SKM-1 treated with dmso at 0.1 percent for 144 hours (cell line): ENCODE results near the gene ANKRD63.

Experiments
- DNase-seq: peaks from one replicate; lab custom pipeline; 2025; ENCODE audit not compliant: unreplicated experiment; lab: John Stamatoyannopoulos, UW

Gene ANKRD63

GRCh38 chr15:40263024-40263754 lies 19.7 kb downstream of the ANKRD63 start:
- no peak for DNase-seq

- no peak for DNase-seq
These were observed 23.8 kb downstream of the ANKRD63 start for GRCh38 chr15:40259021-40259420.

GRCh38 chr15:40258544-40258943 lies 24.3 kb downstream of the ANKRD63 start:
- no peak for DNase-seq

- DNase-seq = no peak
These were observed 25.0 kb downstream of the ANKRD63 start for GRCh38 chr15:40257656-40258450.

- no peak for DNase-seq
These were observed 26.1 kb downstream of the ANKRD63 start for GRCh38 chr15:40256638-40257235.

GRCh38 chr15:40255033-40255432 lies 27.8 kb downstream of the ANKRD63 start:
- DNase-seq = no peak

- DNase-seq = no peak
These were observed 28.4 kb downstream of the ANKRD63 start for GRCh38 chr15:40254452-40254851.

GRCh38 chr15:40253167-40253790 lies 29.6 kb downstream of the ANKRD63 start:
- no peak for DNase-seq

GRCh38 chr15:40252438-40253166 lies 30.3 kb downstream of the ANKRD63 start:
- peak; percentile 31 for DNase-seq

- no peak for DNase-seq
These were observed 30.8 kb downstream of the ANKRD63 start for GRCh38 chr15:40252141-40252437.

GRCh38 chr15:40251486-40252140 lies 31.3 kb downstream of the ANKRD63 start:
- no peak for DNase-seq

- no peak for DNase-seq
These were observed 31.9 kb downstream of the ANKRD63 start for GRCh38 chr15:40250771-40251483.

GRCh38 chr15:40250304-40250656 lies 32.6 kb downstream of the ANKRD63 start:
- DNase-seq = no peak

- no peak for DNase-seq
These were observed 33.2 kb downstream of the ANKRD63 start for GRCh38 chr15:40249477-40250303.

- DNase-seq = no peak
These were observed 34.7 kb downstream of the ANKRD63 start for GRCh38 chr15:40248006-40248783.

GRCh38 chr15:40247406-40247971 lies 35.4 kb downstream of the ANKRD63 start:
- DNase-seq = no peak

- no peak for DNase-seq
These were observed 36.2 kb downstream of the ANKRD63 start for GRCh38 chr15:40246496-40247280.
